Panc1 (cell line): Measurements from ENCODE around the gene GZMB. TPM values are rescaled to one million over a fixed set of nuclear protein-coding genes. Genes with fewer than 3 reads are reported as not detected.

Experiments used
- ATAC-seq: fragments of 200-7000 bp; cut with Tn5 transposase; 2 replicates; pipeline ENCODE4 v1.9.1; 2020; ENCODE audit warnings: mild to moderate bottlenecking, moderate library complexity
- BruUV-seq: library from RNA; stranded (reverse); fragments of 400-500 nt; replicated peaks from 2 replicates; lab custom pipeline; 2021; lab: Mats Ljungman, UMichigan
- CTCF ChIA-PET: fragments of 300-600 bp; sonication (Branson Sonifier 250); formaldehyde crosslinking; loops from one replicate; lab custom pipeline; 2022; ENCODE audit warnings: antibody characterized with exemption; lab: Charles Lee
- POLR2A ChIA-PET: fragments of 300-600 bp; sonication (Branson Sonifier 250); formaldehyde crosslinking; loops from one replicate; lab custom pipeline; 2022; ENCODE audit warnings: antibody characterized with exemption; lab: Charles Lee
- DNase-seq: peaks from one replicate; pipeline ENCODE4 v3.0.0-alpha.2; 2010; ENCODE audit warnings: low read depth, low spot score
- H3K27ac ChIP-seq: 2 replicates; pipeline ENCODE4 v1.5.1; 2011; ENCODE audit warnings: mild to moderate bottlenecking, low read length, inconsistent platforms
- H3K27me3 ChIP-seq: fragments of 200-500 bp; sonication (Bioruptor generic); 2 replicates; pipeline ENCODE4 v1.6.0; 2014; ENCODE audit warnings: low read length, inconsistent platforms; ENCODE audit not compliant: control insufficient read depth, insufficient read depth
- H3K36me3 ChIP-seq: fragments of 200-500 bp; sonication (Bioruptor generic); 2 replicates; pipeline ENCODE4 v1.5.1; 2014; ENCODE audit warnings: inconsistent platforms, mild to moderate bottlenecking, low read length, moderate library complexity; ENCODE audit not compliant: control insufficient read depth, insufficient read depth
- H3K4me1 ChIP-seq: 2 replicates; pipeline ENCODE4 v1.5.1; 2011; ENCODE audit warnings: inconsistent platforms, mild to moderate bottlenecking, low read length, moderate library complexity; ENCODE audit not compliant: control insufficient read depth, insufficient read depth
- H3K4me3 ChIP-seq, 2 experiments: 2 replicates each; pipeline ENCODE4 v1.5.1; 2011 to 2012; ENCODE audit warnings: low read depth in 2 of 2, low read length in 2 of 2, mild to moderate bottlenecking in 2 of 2, inconsistent platforms in 1 of 2, moderate library complexity in 1 of 2
- H3K9me3 ChIP-seq: fragments of 200-500 bp; sonication (Bioruptor generic); 2 replicates; pipeline ENCODE4 v1.5.1; 2014; ENCODE audit warnings: low read depth, mild to moderate bottlenecking, inconsistent platforms, low read length, moderate library complexity; ENCODE audit not compliant: control insufficient read depth, insufficient read depth
- CTCF ChIP-seq: fragments of 450-650 bp; IDR thresholded peaks from 2 replicates; pipeline ENCODE4 v1.5.1; 2017; ENCODE audit warnings: mild to moderate bottlenecking
- POLR2AphosphoS5 ChIP-seq: IDR thresholded peaks from 2 replicates; pipeline ENCODE4 v1.6.1; 2012; ENCODE audit warnings: mild to moderate bottlenecking, low read depth, low read length, moderate library complexity
- SIN3A ChIP-seq: IDR thresholded peaks from 2 replicates; pipeline ENCODE4 v1.6.1; 2012; ENCODE audit warnings: low read depth, mild to moderate bottlenecking, low read length, moderate library complexity, borderline replicate concordance; ENCODE audit not compliant: insufficient read depth
- TCF7L2 ChIP-seq: IDR thresholded peaks from 2 replicates; pipeline ENCODE4 v1.6.1; 2011; ENCODE audit warnings: mild to moderate bottlenecking, low read depth, low read length, inconsistent platforms
- in situ Hi-C: cut with HindIII; loops from 2 replicates; pipeline ENCODE4 v1.10.0; 2016; ENCODE audit warnings: low sequenced_read_pairs, low pct_unique_long_range_greater_than_20kb
- intact Hi-C: fragments of 100-400 bp; cut with micrococcal nuclease; formaldehyde crosslinking; loops from one replicate; pipeline ENCODE4 v1.10.0; 2022; ENCODE audit not compliant: unreplicated experiment
- total RNA-seq: library from RNA; stranded (reverse); gene quantifications from one replicate; pipeline ENCODE4 v1.2.1, GENCODE V29; 2021; ENCODE audit not compliant: unreplicated experiment
- TF ChIP-seq, protein P1 (sequence below), 2 experiments: IDR thresholded peaks; 2 replicates each; pipeline ENCODE4 v1.6.1; 2011 to 2012; ENCODE audit warnings: low read depth in 2 of 2, control low read depth in 1 of 2, low read length in 1 of 2, mild to moderate bottlenecking in 1 of 2, moderate library complexity in 1 of 2; ENCODE audit not compliant: insufficient read depth in 1 of 2

Gene GZMB
- total RNA-seq, 1 experiment from 2014 or later: 1.2 TPM

- POLR2A ChIA-PET: no interaction called here
- Histone ChIP-seq H3K36me3 (no peaks in the 10 kb centered on the region), H3K27ac (no peak overlapping the region), H3K27me3 (no peaks in the 10 kb centered on the region), H3K9me3 (no peaks in the 10 kb centered on the region), H3K4me3 (no peak overlapping the region), H3K4me1 (no peaks in the 10 kb centered on the region)
- DNase-seq (no peak), ATAC-seq (no peak)
- no peak for TF ChIP-seq SIN3A
- TF ChIP-seq, protein P1, sequence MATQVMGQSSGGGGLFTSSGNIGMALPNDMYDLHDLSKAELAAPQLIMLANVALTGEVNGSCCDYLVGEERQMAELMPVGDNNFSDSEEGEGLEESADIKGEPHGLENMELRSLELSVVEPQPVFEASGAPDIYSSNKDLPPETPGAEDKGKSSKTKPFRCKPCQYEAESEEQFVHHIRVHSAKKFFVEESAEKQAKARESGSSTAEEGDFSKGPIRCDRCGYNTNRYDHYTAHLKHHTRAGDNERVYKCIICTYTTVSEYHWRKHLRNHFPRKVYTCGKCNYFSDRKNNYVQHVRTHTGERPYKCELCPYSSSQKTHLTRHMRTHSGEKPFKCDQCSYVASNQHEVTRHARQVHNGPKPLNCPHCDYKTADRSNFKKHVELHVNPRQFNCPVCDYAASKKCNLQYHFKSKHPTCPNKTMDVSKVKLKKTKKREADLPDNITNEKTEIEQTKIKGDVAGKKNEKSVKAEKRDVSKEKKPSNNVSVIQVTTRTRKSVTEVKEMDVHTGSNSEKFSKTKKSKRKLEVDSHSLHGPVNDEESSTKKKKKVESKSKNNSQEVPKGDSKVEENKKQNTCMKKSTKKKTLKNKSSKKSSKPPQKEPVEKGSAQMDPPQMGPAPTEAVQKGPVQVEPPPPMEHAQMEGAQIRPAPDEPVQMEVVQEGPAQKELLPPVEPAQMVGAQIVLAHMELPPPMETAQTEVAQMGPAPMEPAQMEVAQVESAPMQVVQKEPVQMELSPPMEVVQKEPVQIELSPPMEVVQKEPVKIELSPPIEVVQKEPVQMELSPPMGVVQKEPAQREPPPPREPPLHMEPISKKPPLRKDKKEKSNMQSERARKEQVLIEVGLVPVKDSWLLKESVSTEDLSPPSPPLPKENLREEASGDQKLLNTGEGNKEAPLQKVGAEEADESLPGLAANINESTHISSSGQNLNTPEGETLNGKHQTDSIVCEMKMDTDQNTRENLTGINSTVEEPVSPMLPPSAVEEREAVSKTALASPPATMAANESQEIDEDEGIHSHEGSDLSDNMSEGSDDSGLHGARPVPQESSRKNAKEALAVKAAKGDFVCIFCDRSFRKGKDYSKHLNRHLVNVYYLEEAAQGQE (IDR thresholded peaks at IDR 0.05; ENCODE audit: insufficient read depth in 1 of 2, low read depth in 2 of 2, low read length in 1 of 2): no peak
- no peak for TF ChIP-seq TCF7L2
- TF ChIP-seq POLR2AphosphoS5: no peak
- TF ChIP-seq CTCF: no peak
- in situ Hi-C loops (no loop called here), intact Hi-C loops (no loop called here)
- no TSS peak for BruUV-seq
- CTCF ChIA-PET: no interaction called here
Measured at GRCh38 chr14:24665440-24665991, 31.5 kb upstream of the GZMB start.

DNA sequence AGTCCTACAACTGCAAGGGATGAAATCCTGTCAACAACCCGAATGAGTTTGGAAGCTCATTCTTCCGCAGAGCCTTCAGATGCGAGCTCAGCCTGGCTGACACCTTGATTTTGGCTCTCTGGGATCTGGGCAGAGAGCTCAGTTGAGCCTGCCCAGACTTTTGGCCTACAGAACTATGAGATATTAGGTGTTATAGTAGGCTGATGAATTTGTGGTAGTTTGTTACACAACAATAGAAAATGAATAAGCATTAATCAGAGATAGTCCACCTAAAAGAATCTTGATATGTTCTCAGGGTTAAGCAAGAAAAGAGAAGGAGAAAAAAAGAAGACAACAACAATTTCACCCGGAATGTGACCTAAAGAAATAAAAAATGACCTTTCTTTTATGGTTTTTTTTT, 30.4 kb upstream of the GZMB start:
- no peak overlapping the region for H3K4me3 ChIP-seq
- in situ Hi-C loops: no loop called here
- intact Hi-C loops: no loop called here
- H3K4me1 ChIP-seq: no peaks in the 10 kb centered on the region
- no peaks in the 10 kb centered on the region for H3K27me3 ChIP-seq
- DNase-seq (no peak), ATAC-seq (no peak)
- CTCF ChIA-PET: no interaction called here
- no peak overlapping the region for H3K27ac ChIP-seq
- no TSS peak for BruUV-seq
- TF ChIP-seq SIN3A (no peak), POLR2AphosphoS5 (no peak), TCF7L2 (no peak), CTCF (no peak)
- TF ChIP-seq, protein P1 (IDR thresholded peaks at IDR 0.05; ENCODE audit: insufficient read depth in 1 of 2, low read depth in 2 of 2, low read length in 1 of 2): no peak
- no peaks in the 10 kb centered on the region for H3K9me3 ChIP-seq
- POLR2A ChIA-PET: no interaction called here
- no peaks in the 10 kb centered on the region for H3K36me3 ChIP-seq
